GM21526 (cell line): ENCODE data around the gene EIF1AD.

Experiments used
- ATAC-seq: cut with Tn5 transposase; IDR thresholded peaks from one replicate; pipeline ENCODE4 v1.9.1; 2021; ENCODE audit warnings: moderate library complexity; ENCODE audit not compliant: unreplicated experiment, low FRiP score

The EIF1AD gene

DNA sequence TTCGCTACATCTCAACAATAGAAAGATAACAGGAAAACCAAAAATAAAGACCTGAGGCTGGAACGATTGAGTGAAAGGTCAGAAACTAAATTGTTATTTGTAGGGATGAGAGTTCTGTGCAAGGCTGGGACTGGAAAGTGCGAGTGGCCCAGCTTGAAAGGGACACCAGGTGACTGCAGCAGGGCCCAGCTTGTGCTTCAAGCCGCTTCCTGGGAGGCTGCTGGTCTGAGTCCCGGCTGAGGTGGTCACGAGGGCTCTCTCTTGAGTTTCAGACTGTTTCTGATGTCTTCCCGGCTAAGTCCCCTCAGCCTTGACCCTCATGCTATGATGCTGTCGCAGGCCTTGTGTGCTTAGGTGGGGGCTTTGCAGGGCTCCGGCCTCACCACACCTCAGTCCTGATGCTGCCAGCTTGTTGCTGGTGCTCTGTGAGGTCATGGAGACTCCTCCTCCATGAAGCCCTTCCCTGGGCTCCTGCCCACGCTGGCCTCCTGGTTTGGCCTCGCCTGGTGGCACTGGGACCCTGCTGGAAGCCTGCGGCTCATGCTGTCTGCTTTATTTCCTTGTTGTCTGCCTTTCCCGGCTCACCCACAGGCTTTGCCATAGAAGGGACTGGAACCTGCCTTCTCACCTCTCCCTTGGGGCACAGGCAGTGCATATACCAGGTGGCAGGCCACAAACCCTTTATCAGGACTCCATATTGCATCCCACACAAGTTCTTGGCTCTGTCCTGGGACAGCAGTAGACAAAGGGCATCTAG is 4.4 kb upstream of the EIF1AD start:
- ATAC-seq: no peak

DNA sequence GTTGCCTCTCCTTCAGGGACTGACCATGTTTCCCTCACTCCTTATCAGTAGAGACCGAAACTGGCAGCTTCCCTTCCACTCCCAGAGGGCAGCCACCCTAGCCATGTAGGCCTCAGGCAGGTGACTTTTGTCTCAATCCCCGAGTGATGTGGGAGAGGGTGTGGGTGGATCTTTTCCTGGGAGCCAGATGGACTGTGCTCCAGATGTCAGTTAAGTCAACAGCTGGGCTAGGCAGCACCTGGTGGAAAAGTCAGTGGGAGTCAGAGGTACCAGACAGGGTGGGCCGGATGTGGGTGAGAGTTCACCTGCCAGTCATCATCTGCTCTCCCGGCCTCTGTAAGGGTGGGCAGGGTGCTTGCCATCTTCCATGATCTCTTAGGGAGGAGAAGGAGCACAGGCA is 2.2 kb upstream of the EIF1AD start:
- ATAC-seq: no peak

DNA sequence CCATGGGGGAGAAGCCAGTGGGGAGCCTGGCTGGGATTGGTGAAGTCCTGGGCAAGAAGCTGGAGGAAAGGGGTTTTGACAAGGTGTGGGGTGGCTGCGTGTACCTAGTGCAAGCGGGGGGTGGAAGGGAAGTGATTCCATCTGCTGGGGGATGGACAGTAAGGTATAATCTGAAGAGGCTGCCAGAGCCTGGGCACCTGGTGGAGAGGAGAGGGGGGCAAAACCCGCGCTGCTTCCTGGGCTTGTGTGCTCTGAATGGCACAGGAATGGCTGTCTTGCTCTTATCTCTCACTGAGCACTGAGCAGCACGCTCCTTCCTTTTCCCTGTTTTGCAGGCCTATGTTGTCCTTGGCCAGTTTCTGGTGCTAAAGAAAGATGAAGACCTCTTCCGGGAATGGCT is 1.3 kb upstream of the EIF1AD start:
- ATAC-seq: no peak

DNA sequence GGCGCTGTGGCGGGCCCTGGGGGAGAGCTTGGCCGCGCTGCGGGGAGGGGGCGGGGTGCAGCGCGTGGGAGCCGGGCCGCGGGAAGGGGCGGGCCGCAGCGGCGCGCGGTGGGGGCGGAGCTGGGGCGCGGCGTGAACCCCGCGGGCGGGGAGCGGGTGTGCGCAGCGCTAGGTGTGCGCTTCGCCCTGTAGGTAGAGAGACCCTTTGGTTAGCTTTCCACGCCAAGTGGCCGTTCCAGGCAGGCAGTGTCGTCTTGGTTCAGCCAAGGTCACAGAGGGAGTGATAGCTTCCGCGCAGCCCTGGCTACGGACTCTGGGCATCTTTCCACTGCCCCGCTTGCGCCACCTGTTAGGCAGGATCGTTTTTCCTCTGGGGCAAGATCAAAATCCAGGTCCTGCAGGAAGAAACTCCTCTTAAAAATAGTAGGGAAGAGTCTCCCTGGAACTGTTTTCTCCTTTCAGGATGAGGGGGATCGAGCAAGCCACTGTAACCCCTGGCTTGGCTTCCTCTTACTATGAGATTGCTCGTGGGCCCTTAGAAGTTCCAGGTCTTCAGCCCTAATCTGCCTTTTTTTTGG is 780 bp upstream of the EIF1AD start:
- peak; percentile 48 for ATAC-seq

DNA sequence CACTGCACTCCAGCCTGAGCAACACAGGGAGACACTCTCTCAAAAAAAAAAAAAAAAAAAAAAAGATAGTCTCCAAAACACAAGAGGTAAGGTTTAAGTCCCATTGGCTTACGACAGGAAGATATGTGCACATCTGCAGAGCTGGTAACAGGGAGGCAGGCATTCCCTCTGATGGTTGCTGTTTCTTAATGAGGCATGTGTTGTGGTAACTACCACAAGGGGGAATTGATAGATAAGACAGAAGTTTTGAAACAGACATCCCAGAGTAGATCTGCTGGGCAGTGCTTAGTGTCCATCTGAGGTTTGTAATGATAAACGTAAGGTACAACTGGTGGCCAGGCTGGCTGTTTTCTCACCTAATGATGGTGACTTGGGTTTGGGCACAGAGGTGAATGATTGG is 4.7 kb downstream of the EIF1AD start:
- no peak for ATAC-seq

DNA sequence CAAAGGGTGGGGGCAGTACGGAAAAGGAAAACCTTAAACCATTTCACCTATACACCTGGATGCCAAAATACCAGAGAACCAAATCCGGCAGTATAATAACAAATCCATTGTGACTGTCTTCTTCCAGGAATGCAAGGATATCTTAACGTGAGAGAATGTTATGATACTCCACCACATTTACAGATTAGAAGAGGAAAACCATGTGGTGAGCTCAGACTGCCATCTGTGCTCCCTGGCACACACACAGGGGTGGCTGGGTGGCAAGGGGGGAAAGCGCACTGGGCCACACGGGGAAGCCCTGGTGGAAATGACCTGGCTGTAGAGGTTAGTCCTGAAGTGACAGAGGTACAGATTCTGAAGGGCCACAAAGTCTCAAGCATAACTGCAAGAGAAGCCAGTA is 9.9 kb downstream of the EIF1AD start:
- ATAC-seq: no peak

DNA sequence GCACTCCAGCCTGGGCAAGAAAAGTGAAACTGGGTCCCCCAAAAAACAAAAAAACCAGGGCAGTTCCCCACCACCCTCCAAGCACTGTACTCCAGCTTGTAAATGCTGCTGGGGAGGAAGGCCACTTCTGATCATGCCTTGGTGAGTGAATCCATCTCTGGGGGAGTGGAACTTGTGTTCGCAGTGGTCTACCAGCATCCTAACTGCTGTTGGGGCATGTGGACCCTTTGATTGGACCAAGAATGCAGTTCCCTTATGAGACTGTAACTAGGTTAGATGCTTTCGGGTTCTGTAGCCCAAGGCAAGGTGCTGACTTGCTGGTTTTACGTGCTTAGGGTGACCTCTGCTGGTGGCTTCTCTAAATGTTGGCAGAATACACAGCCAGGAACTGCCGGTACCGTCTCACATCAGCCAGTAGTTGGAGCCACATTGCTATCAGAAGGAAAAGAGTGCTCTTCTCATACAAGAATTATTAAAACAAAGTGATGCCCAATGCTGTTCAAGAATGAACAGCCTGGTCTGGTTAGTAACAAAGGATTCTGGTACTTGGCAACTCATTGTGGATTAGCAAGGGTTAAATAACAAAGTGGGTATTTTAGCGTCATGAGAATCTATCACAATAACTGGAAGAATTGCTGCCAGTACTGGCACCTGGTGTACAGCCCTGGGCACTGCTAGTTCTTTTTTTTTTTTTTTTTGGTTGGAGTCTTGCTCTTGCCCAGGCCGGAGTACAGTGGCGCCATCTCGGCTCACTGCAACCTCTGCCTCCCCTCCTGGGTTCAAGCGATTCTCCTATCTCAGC is 13.0 kb downstream of the EIF1AD start:
- ATAC-seq: peak; percentile 78

DNA sequence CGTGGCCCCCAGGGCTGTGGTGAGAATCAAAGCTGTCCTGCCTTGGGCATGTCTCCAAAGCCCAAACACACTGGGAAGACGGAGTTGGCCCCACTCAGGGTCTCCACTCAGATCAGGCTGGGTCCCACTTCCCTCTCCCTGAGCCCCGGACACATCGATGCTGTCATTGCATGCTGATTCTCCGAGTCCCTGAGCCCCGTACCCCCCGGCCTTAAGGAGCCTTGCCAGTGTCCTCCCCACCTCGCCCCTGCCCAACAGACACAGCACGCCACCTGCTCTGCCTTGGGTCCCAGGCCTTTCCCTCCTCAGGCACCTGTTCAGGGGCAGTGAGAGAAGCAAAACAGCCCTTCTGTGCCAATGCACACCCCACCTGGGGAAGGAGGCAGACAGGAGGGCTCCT is 14.6 kb downstream of the EIF1AD start:
- ATAC-seq: no peak

DNA sequence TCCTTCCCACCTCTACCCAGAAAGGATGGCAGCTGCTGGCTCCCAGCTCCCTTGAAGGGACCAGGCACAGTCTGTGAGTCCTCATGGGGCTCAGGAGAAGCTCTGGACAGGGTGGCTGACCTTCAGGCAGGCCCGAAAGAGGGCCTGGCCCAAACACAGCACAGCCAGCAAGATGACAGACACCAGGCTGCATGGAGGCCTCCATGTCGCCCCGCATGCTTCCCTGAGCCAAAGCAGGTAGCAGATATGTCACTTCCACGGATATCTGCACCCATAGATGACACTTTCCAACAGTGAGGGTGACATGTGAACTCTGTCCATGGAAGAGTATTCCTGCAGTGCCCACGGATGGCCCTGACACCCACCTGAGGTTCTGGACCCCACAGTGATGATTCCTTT is 18.4 kb downstream of the EIF1AD start:
- no peak for ATAC-seq

DNA sequence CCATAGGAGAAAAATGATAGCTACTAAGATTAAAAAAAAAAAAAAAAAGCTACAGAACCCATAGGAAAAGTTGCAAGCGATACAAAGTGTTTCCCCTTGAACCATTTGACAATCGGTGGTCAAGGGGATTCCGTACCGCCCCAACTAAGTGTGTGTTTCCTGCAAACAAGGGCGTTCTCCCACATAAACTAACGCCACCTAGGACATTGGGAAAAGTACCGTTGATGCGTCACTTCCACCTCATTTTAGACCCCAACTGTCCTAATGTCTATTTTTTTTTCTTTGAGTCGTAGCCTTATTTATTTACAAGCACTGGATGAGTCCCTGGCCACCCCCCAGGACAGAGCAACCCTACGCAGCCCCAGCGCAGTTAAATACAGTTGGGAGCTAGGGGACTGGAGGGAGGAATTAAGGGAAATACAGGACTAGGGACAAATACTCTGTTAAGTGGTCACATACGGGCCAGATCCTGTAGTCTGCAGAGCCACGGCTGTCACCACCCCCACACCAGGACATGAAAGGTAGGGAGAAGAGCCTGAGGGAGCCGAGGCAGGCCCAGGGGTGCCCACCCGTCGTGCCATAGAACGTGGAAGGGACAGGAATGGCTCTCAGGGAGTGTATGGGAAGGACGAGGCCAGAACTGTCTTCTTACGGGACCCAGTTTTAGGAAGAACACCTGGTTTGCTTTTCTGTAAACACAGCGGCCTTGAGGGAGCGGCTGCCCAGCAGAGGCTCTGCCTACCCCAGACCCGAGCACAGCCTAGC is 19.0 kb downstream of the EIF1AD start:
- no peak for ATAC-seq

DNA sequence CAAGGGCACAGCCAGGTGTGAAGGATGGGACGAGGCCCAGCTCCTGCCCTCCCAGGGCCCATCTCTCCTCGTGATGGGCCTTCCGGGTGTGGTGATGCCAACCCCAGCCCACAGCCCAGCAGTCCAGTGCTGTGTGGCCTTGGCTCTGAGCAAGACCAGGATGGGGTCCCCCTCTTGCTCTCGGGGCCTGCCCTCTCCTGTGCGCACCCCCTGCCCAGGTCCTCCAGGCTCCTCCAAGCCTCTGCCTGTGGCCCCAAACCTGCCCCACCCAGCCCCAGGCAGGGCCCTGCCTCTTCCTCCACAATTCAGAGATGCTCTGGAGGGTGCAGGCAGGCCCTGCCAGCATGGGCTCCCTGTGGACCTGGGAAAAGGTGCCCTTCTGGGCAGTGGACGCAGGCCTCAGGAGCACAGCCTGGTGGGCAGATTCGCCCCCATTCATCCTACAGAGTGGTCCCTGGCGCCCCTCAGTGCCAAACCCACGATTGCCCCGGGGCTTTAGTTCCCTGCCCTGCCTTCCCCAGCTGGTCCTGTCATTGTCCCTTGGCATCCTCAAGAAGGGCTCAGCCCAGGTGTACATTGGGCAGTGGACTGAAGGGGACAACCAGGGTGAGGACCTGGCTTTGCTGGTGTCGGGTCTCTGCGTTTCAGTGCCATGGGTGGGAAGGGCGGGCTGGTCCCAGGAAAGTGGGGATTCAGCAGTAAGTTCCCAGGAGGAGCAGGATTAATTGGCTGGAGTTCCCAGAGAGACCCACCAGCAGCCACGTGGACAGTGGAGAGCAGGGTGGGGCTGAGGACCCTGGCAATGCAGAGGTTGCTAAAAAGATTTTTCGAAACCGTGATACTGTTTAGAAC is 19.8 kb downstream of the EIF1AD start:
- no peak for ATAC-seq

DNA sequence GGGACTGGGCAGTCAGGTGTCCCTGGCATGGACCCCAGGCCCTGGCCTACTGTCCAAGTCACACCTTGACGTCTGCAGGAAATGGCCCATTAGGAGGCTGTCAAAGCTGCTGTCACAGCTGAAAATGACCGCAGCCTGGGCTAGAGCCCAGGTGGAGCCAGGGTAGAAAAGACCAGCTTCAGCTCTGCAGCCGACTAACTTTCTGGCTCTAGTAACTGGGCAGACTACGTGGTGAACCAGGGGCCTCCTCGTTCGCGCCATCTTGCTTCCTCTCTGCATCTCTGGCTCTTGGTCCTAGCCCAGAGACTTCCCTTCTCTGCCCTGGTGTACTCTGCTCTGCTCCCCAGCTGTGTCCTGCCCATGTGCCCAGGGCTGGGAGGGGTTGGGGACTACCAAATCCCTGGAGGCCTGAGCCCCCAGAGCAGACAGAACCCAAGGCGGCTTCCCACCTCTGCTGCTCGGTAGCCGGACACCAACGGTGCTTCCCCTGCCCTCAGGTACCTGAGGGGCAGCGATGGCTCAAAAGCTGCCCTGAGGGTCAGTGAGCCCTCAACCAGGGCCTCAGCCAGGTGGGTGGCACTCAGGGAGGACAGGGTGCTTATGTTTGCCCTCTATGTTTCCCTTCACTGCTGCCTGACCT is 20.7 kb downstream of the EIF1AD start:
- ATAC-seq: no peak

DNA sequence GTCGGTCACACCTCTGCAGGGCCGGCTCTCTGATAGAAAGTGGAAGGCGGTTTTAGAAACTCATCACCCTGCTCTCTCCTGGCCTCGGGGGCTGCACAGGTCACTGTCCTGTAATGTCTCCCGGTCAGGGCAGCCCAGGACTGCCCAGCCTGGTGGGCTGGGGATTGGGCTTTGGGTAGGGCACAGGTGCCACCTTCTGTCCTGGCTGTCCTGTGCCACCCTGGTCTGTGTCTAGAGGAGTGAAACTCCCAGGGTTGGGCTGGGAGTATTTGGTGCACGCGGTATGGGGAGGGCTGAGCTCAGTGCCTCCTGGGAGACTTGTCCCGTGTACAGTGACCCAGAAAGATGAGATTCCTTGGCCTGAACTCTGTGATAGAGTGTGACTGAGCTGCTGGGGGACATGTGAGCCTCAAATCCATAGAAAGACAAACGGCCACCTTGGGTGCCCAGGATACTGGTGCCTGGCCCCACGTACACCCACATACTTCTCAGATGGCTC is 22.6 kb downstream of the EIF1AD start:
- ATAC-seq: no peak

DNA sequence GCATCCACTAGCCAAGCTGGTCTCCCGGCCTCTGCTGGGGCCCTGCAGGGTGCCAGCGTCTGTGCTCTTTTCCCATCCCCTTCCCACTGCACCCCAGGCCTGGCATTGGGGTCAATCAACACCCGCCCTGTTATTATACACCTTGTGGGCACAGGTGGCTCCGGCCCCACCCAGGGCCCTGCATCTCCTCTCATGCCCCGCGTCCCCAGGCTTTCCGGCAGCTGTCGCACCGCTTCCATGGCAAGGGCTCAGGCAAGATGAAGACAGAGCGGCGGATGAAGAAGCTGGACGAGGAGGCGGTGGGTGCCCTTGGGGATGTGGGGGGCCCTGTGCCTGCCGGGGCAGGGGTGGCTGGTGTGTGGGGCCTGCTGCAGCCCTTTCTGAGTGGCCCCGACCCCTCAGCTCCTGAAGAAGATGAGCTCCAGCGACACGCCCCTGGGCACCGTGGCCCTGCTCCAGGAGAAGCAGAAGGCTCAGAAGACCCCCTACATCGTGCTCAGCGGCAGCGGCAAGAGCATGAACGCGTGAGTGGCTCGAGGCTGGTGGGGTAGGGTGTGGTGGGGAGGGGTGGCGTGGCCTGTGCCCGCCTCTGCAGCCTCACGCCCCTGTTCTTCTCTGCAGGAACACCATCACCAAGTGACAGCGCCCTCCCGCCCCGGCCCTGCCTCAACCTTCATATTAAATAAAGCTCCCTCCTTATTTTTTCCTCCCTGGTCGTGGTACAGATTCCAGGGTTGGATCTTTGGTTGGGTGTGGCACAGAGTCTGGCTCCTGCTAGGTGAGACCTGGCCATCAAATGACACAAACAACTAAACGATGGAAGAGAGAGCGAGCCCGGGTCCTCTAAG is 23.3 kb downstream of the EIF1AD start:
- ATAC-seq: no peak

DNA sequence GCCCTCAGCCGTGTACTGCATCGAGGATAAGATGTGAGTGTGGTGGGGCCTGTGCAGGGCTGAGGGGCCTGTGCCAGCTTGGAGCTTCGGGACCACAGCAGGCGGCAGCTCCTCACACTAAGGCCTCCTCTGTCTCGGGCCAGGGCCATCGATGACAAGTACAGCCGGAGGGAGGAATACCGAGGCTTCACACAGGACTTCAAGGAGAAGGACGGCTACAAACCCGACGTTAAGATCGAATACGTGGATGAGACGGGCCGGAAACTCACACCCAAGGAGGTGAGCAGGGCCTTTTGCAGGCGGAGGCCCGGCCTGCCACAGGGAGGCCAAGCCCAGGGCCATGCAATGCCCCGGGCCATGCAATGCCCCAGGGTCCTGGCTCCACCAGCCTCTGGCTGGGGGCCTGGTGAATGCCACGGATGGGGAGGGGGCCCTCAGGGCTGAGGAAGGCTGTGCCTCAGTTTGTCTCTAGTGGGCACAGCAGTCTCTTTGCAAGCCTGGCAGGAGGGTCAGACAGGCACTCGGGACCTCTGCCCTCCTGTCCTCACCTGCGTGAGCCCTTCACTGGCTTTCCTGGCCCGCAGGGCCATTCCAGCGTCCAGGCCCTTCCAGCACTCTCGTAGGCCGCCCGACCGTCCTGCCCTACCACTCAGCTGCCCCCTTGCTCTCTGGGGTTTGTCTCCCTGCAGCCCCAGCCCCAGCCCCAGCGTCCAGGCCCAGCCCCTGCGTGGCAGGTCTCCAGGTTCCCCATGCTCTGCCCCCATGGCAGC is 24.2 kb downstream of the EIF1AD start:
- ATAC-seq: no peak

DNA sequence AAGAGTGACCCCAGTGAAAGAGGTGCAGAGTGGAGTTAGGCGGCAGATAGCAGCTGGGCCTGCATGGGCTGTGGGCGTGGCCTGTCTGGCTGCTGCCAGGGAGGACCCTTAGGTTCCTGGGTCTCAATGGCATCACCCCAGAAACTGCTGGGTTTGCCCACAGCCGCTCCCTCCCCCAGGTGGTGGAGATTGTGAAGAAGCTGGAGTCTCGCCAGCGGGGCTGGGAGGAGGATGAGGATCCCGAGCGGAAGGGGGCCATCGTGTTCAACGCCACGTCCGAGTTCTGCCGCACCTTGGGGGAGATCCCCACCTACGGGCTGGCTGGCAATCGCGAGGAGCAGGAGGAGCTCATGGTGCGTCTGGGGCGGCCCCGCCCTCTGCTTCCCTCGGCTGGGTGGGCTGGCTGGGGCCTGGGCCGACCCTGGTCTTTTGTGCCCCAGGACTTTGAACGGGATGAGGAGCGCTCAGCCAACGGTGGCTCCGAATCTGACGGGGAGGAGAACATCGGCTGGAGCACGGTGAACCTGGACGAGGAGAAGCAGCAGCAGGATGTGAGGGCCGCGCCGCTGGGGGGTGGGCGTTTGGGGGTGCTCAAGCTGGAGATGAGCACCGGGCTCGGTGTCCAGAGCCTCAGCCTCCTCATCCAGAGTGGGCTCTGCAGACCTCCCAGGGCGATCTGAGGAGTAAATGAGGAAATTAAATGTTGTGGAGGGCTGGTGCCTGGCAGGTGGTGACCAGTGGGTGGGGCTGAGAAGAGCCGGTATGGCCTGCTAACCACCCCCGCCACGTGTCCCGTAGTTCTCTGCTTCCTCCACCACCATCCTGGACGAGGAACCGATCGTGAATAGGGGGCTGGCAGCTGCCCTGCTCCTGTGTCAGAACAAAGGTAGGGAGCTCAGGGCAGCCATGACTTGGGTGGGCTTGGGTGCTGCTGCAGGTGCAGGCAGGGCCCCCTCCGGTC is 25.5 kb downstream of the EIF1AD start:
- no peak for ATAC-seq

DNA sequence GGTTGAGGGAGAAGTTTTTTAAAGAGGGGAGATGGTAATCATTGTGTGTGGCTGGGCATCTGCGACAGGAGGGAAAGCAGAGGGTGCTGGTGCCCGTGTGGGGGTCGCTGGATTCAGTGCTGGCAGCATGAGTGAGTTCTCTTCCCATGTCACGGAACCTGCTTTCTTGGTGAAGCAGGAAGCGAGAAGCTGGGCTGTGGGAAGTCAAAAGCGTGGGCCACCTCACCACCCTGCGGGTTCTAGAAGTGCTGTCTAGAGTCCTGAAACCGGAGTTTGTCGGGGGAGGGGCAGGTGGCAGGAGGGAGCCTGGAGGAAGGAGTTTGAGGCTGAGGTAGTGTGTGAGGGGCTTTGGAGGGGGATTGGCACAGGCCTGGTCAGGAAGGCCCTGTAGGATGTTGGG is 26.2 kb downstream of the EIF1AD start:
- ATAC-seq: no peak
